Loucy (cell line): ENCODE measurements around the gene HOXB1.
A peak's percentile ranks its signal among the peaks of the same experiment; 100 is the strongest.

ENCODE experiments used
- H2AFZ ChIP-seq: fragments of 200-600 bp; sonication (generic); 2 replicates; pipeline ENCODE4 v1.6.0; 2016; ENCODE audit warnings: antibody characterized with exemption, mild to moderate bottlenecking, low read length, moderate library complexity
- H3F3A ChIP-seq: fragments of 200-600 bp; 2 replicates; pipeline ENCODE4 v1.6.0; 2016; ENCODE audit warnings: antibody characterized with exemption, low read depth, mild to moderate bottlenecking
- H3K27me3 ChIP-seq: fragments of 200-600 bp; sonication (generic); 2 replicates; pipeline ENCODE4 v1.6.1; 2014; ENCODE audit warnings: low read length, mild to moderate bottlenecking; ENCODE audit not compliant: insufficient read depth, poor library complexity, severe bottlenecking
- H3K36me3 ChIP-seq: fragments of 200-600 bp; sonication (generic); 2 replicates; pipeline ENCODE4 v1.6.1; 2016; ENCODE audit warnings: low read length; ENCODE audit not compliant: insufficient read depth
- H3K4me1 ChIP-seq: fragments of 200-600 bp; sonication (generic); 2 replicates; pipeline ENCODE4 v1.5.1; 2014; ENCODE audit warnings: low read length, mild to moderate bottlenecking; ENCODE audit not compliant: insufficient read depth, poor library complexity, severe bottlenecking
- H3K4me2 ChIP-seq: fragments of 200-600 bp; sonication (generic); 2 replicates; pipeline ENCODE4 v1.6.0; 2014; ENCODE audit warnings: antibody characterized with exemption, low read length, low read depth, mild to moderate bottlenecking; ENCODE audit not compliant: poor library complexity, severe bottlenecking
- H3K4me3 ChIP-seq: fragments of 200-600 bp; sonication (generic); 2 replicates; pipeline ENCODE4 v1.5.1; 2014; ENCODE audit warnings: low read length, mild to moderate bottlenecking, mixed read lengths; ENCODE audit not compliant: poor library complexity, severe bottlenecking
- H3K79me2 ChIP-seq: fragments of 200-600 bp; sonication (generic); 2 replicates; pipeline ENCODE4 v1.6.1; 2014; ENCODE audit warnings: low read length; ENCODE audit not compliant: insufficient read depth
- H3K9ac ChIP-seq: fragments of 200-600 bp; sonication (generic); 2 replicates; pipeline ENCODE4 v1.6.0; 2014; ENCODE audit warnings: mild to moderate bottlenecking, low read depth, low read length, moderate library complexity; ENCODE audit not compliant: poor library complexity, severe bottlenecking
- H3K9me2 ChIP-seq: fragments of 200-600 bp; sonication (generic); replicated peaks from 2 replicates; pipeline ENCODE4 v1.6.1; 2016; ENCODE audit warnings: low read depth, low read length, mixed read lengths
- H3K9me3 ChIP-seq: fragments of 200-600 bp; sonication (generic); 2 replicates; pipeline ENCODE4 v1.6.1; 2014; ENCODE audit warnings: mild to moderate bottlenecking, antibody characterized with exemption, low read length, low read depth; ENCODE audit not compliant: insufficient read depth
- H4K20me1 ChIP-seq: fragments of 200-600 bp; sonication (generic); 2 replicates; pipeline ENCODE4 v1.6.0; 2014; ENCODE audit warnings: antibody characterized with exemption, low read length, mild to moderate bottlenecking; ENCODE audit not compliant: insufficient read depth, poor library complexity, severe bottlenecking
- CTCF ChIP-seq: fragments of 200-600 bp; sonication (generic); conservative IDR thresholded peaks from 2 replicates; pipeline ENCODE4 v1.5.1; 2014; ENCODE audit warnings: mild to moderate bottlenecking, antibody characterized with exemption, low read length
- EZH2phosphoT487 ChIP-seq: fragments of 200-600 bp; IDR thresholded peaks from 2 replicates; pipeline ENCODE4 v1.6.1; 2018; ENCODE audit warnings: antibody characterized with exemption, mild to moderate bottlenecking, moderate library complexity, borderline replicate concordance

The HOXB1 gene

GRCh38 chr17:48514477-48514876, 16.3 kb downstream of the HOXB1 start:
- Histone ChIP-seq H3K9me3 (no peaks in the 10 kb centered on the region), H3K9ac (no peak overlapping the region), H3K4me2 (peak overlapping the region; percentile 2), H4K20me1 (no peaks in the 10 kb centered on the region), H3K36me3 (no peaks in the 10 kb centered on the region), H3K4me1 (peaks cover 15% of the 10 kb centered on the region), H3F3A (no peaks in the 10 kb centered on the region; the same call in 1 of the 2 replicates), H3K4me3 (no peak overlapping the region), H2AFZ (no peak overlapping the region), H3K79me2 (no peaks in the 10 kb centered on the region), H3K27me3 (no peaks in the 10 kb centered on the region), H3K9me2 (no peaks in the 10 kb centered on the region)
- TF ChIP-seq CTCF (no peak), EZH2phosphoT487 (no peak)

- Histone ChIP-seq H2AFZ (no peak overlapping the region), H3K27me3 (no peaks in the 10 kb centered on the region), H3K9ac (no peak overlapping the region), H3K4me1 (peaks cover 15% of the 10 kb centered on the region), H4K20me1 (no peaks in the 10 kb centered on the region), H3K36me3 (no peaks in the 10 kb centered on the region), H3K9me2 (no peaks in the 10 kb centered on the region), H3K4me3 (no peak overlapping the region), H3F3A (no peaks in the 10 kb centered on the region), H3K9me3 (no peaks in the 10 kb centered on the region), H3K4me2 (peak overlapping the region; percentile 2), H3K79me2 (no peaks in the 10 kb centered on the region)
- TF ChIP-seq EZH2phosphoT487 = no peak
- TF ChIP-seq CTCF = no peak
These were observed 16.9 kb downstream of the HOXB1 start for GRCh38 chr17:48513666-48514455.

GRCh38 chr17:48513097-48513496, 17.7 kb downstream of the HOXB1 start:
- Histone ChIP-seq H3K27me3 (no peaks in the 10 kb centered on the region), H3K79me2 (no peaks in the 10 kb centered on the region), H2AFZ (no peak overlapping the region), H3K9me2 (no peaks in the 10 kb centered on the region), H3K4me2 (no peak overlapping the region), H3K9me3 (no peaks in the 10 kb centered on the region), H3K4me1 (peaks cover 15% of the 10 kb centered on the region), H3K9ac (no peak overlapping the region), H4K20me1 (no peaks in the 10 kb centered on the region), H3K4me3 (no peak overlapping the region), H3K36me3 (no peaks in the 10 kb centered on the region), H3F3A (no peaks in the 10 kb centered on the region)
- TF ChIP-seq EZH2phosphoT487 (no peak), CTCF (no peak)
